Tibial nerve (tissue), 4 donors: ENCODE results near the gene GCN1. TPM values are rescaled to one million over a fixed set of nuclear protein-coding genes. Genes with fewer than 3 reads are reported as not detected.

Experiments
- DNase-seq, 2 donors: peaks; one replicate each; pipeline ENCODE4 v3.0.0-alpha.2; 2019; ENCODE audit warnings: low spot score in 2 of 2
- H3K27ac ChIP-seq, 4 donors: fragments of 200-600 bp; sonication (generic) in 3 of 4; one replicate each; pipeline ENCODE4 v1.5.1; 2017 to 2019; ENCODE audit warnings: mild to moderate bottlenecking in 1 of 4
- H3K27me3 ChIP-seq, 2 donors: fragments of 200-600 bp; sonication (generic) in 1 of 2; one replicate each; pipeline versions ENCODE4 v1.5.1 to v1.6.0; 2017 to 2019
- H3K36me3 ChIP-seq, 3 donors: fragments of 200-600 bp; sonication (generic); one replicate each; pipeline ENCODE4 v1.5.1; 2018 to 2019
- H3K4me1 ChIP-seq, 4 donors: fragments of 200-600 bp; sonication (generic) in 3 of 4; one replicate each; pipeline ENCODE4 v1.5.1; 2017 to 2019
- H3K4me3 ChIP-seq, 4 donors: fragments of 200-600 bp; sonication (generic) in 3 of 4; one replicate each; pipeline ENCODE4 v1.5.1; 2017 to 2019; ENCODE audit warnings: mild to moderate bottlenecking in 1 of 4, moderate library complexity in 1 of 4
- H3K9me3 ChIP-seq, 4 donors: fragments of 200-600 bp; sonication (generic) in 3 of 4; one replicate each; pipeline ENCODE4 v1.5.1; 2017 to 2019
- CTCF ChIP-seq, 5 experiments: fragments of 200-600 bp in 3 of 5; fragments of 450-650 bp in 2 of 5; sonication (generic) in 3 of 5; IDR thresholded peaks; one replicate each; pipeline ENCODE4 v1.5.1; 2016 to 2019; ENCODE audit warnings: antibody characterized with exemption in 5 of 5, mild to moderate bottlenecking in 3 of 5, moderate library complexity in 2 of 5
- EP300 ChIP-seq, 2 donors: sonication (generic); formaldehyde crosslinking; IDR thresholded peaks; one replicate each; pipeline ENCODE4 v1.6.1; 2017; ENCODE audit warnings: antibody characterized with exemption in 2 of 2, mild to moderate bottlenecking in 1 of 2
- POLR2A ChIP-seq, 2 donors: fragments of 450-650 bp; IDR thresholded peaks; one replicate each; pipeline ENCODE4 v1.6.1; 2017; ENCODE audit warnings: antibody characterized with exemption in 2 of 2, mild to moderate bottlenecking in 2 of 2, moderate library complexity in 2 of 2
- WGBS, 2 donors: methylation state at CpG; one replicate each; pipeline ENCODE4 v1.1.5; 2018; 5-methylcytosine and 5-hydroxymethylcytosine counted together
- total RNA-seq, 4 donors: library from RNA; depleted of rRNA; stranded (reverse); fragments of >200 nt; gene quantifications; one replicate each; pipeline ENCODE4 v1.1.0, GENCODE V29; 2016

GCN1 gene
- total RNA-seq, 4 donors from 2014 or later: 44.6 to 138 (median 106) TPM

DNA sequence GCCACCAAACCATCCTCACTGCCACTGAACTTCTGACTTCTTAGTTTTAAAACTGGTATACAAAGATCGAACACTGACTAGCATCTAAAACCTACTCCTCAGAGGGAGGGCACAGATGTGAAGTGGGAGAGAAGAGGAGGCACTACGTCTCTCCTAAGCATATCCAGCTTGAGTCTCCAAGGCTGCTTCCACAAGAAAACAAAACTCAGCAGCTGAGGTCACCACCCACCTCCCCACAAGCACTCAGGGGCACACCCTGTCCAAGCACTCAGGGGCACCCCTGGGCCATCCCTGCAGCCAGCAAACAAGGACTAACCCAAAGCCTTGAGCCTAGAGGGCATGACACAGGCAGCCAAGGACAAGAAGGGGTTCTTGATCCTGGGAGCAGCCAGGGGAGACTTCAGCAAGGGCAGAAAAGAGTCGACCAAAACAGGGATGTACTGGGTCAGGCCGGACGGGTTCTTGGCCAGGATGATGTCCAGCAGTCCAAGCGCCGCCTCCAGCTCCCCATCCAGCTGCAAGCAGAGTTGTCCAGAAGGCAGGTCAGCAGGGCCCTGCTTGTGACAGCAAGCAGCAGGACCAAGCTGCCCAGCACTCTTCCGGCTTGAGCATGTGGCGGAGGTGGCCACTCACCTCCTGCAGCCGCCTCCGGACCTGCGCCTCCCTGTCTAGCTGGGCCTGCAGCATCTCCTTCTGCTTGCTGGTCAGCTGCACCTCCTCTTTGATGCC is 34.8 kb downstream of the GCN1 start:
- DNase-seq: no peak
- TF ChIP-seq POLR2A (IDR thresholded peaks at IDR 0.05) (no peak), EP300 (IDR thresholded peaks at IDR 0.05) (no peak), CTCF (IDR thresholded peaks at IDR 0.05) (no peak)
- no peaks in the 10 kb centered on the region for H3K9me3 ChIP-seq
- H3K4me3 ChIP-seq: no peak overlapping the region
- H3K4me1 ChIP-seq: no peaks in the 10 kb centered on the region
- no peaks in the 10 kb centered on the region for H3K27me3 ChIP-seq
- no peak overlapping the region for H3K27ac ChIP-seq
- peaks cover 5 to 100% (median 55%) of the 10 kb centered on the region in 3 donors for H3K36me3 ChIP-seq
- WGBS, 2 donors: 78 to 79% methylated on average over 12 of the region's 12 CpGs

- TF ChIP-seq CTCF (IDR thresholded peaks at IDR 0.05): no peak
- no peak for TF ChIP-seq POLR2A (IDR thresholded peaks at IDR 0.05)
- no peak for TF ChIP-seq EP300 (IDR thresholded peaks at IDR 0.05)
- 94 to 97% methylated on average over 10 of the region's 10 CpGs for WGBS, 2 donors
- Histone ChIP-seq H3K36me3 (peaks cover 5 to 100% (median 54%) of the 10 kb centered on the region in 3 donors), H3K9me3 (no peaks in the 10 kb centered on the region), H3K27ac (no peak overlapping the region), H3K4me3 (no peak overlapping the region), H3K27me3 (no peaks in the 10 kb centered on the region), H3K4me1 (no peaks in the 10 kb centered on the region)
- no peak for DNase-seq
Measured at GRCh38 chr12:120158351-120158750, 36.2 kb downstream of the GCN1 start.

- H3K36me3 ChIP-seq: peaks cover 7 to 100% (median 48%) of the 10 kb centered on the region in 3 donors
- DNase-seq: no peak
- H3K4me1 ChIP-seq: no peaks in the 10 kb centered on the region
- no peak overlapping the region for H3K27ac ChIP-seq
- WGBS, 2 donors: 86 to 93% methylated on average over 11 of the region's 11 CpGs
- no peak for TF ChIP-seq POLR2A (IDR thresholded peaks at IDR 0.05)
- no peak for TF ChIP-seq CTCF (IDR thresholded peaks at IDR 0.05)
- no peak for TF ChIP-seq EP300 (IDR thresholded peaks at IDR 0.05)
- no peak overlapping the region for H3K4me3 ChIP-seq
- no peaks in the 10 kb centered on the region for H3K27me3 ChIP-seq
- no peaks in the 10 kb centered on the region for H3K9me3 ChIP-seq
Measured at GRCh38 chr12:120157678-120158077, 36.8 kb downstream of the GCN1 start.

- Histone ChIP-seq H3K9me3 (no peaks in the 10 kb centered on the region), H3K27me3 (no peaks in the 10 kb centered on the region), H3K4me3 (no peak overlapping the region), H3K4me1 (no peaks in the 10 kb centered on the region), H3K36me3 (peaks cover 7 to 97% (median 37%) of the 10 kb centered on the region in 3 donors), H3K27ac (no peak overlapping the region)
- WGBS, 2 donors: 92 to 94% methylated on average over 22 of the region's 22 CpGs
- DNase-seq: no peak
- TF ChIP-seq CTCF (IDR thresholded peaks at IDR 0.05): no peak
- no peak for TF ChIP-seq POLR2A (IDR thresholded peaks at IDR 0.05)
- no peak for TF ChIP-seq EP300 (IDR thresholded peaks at IDR 0.05)
Measured at GRCh38 chr12:120156315-120157259, 37.9 kb downstream of the GCN1 start.

GRCh38 chr12:120155072-120155471 is 39.4 kb downstream of the GCN1 start:
- no peak overlapping the region for H3K4me3 ChIP-seq
- H3K27ac ChIP-seq: no peak overlapping the region
- no peaks in the 10 kb centered on the region for H3K4me1 ChIP-seq
- H3K9me3 ChIP-seq: no peaks in the 10 kb centered on the region
- H3K36me3 ChIP-seq: peaks cover 7 to 97% (median 27%) of the 10 kb centered on the region in 3 donors
- TF ChIP-seq EP300 (IDR thresholded peaks at IDR 0.05) (no peak), CTCF (IDR thresholded peaks at IDR 0.05) (no peak), POLR2A (IDR thresholded peaks at IDR 0.05) (no peak)
- 91 to 97% methylated on average over 14 to 15 of the region's 15 CpGs for WGBS, 2 donors
- no peaks in the 10 kb centered on the region for H3K27me3 ChIP-seq
- DNase-seq: no peak
